H1 (cell line): ENCODE data around the gene CISD1. TPM values are rescaled to one million over a fixed set of nuclear protein-coding genes. Genes with fewer than 3 reads are reported as not detected.

Experiments
- CTCF ChIA-PET: fragments of 300-600 bp; sonication (Branson Sonifier 250); formaldehyde crosslinking; loops from one replicate; lab custom pipeline; 2021; ENCODE audit not compliant: partially characterized antibody; lab: Charles Lee
- POLR2A ChIA-PET: fragments of 300-600 bp; sonication (Branson Sonifier 250); formaldehyde crosslinking; loops from one replicate; lab custom pipeline; 2021; ENCODE audit warnings: inconsistent platforms; ENCODE audit not compliant: partially characterized antibody; lab: Charles Lee
- DNase-seq, 2 experiments: peaks; one replicate each; pipeline versions ENCODE4 v3.0.0 to v3.0.0-alpha.2; 2010 to 2022; ENCODE audit warnings: low spot score in 2 of 2, low read depth in 1 of 2, mixed read lengths in 1 of 2
- FAIRE-seq: peaks from 2 replicates; lab custom pipeline; 2011; peaks lifted over from hg19 to GRCh38; lab: Jason Lieb, UNC
- H2AFZ ChIP-seq: 2 replicates; pipeline ENCODE4 v1.8.1; 2012; ENCODE audit warnings: low read length, inconsistent platforms
- H2AK5ac ChIP-seq: 2 replicates; pipeline ENCODE4 v1.6.1; 2013; ENCODE audit warnings: low read depth, low read length
- H2BK120ac ChIP-seq: replicated peaks from 2 replicates; pipeline ENCODE3; 2013; ENCODE audit warnings: low read depth, low read length, inconsistent platforms
- H2BK12ac ChIP-seq: 2 replicates; pipeline ENCODE4 v1.6.1; 2013; ENCODE audit warnings: low read depth, low read length
- H2BK15ac ChIP-seq: 2 replicates; pipeline ENCODE4 v1.6.1; 2013; ENCODE audit warnings: low read length
- H2BK20ac ChIP-seq: 2 replicates; pipeline ENCODE4 v1.6.1; 2013; ENCODE audit warnings: low read length
- H2BK5ac ChIP-seq: 2 replicates; pipeline ENCODE4 v1.6.1; 2013; ENCODE audit warnings: low read depth, low read length
- H3K14ac ChIP-seq: 2 replicates; pipeline ENCODE4 v1.6.1; 2013; ENCODE audit warnings: inconsistent platforms; ENCODE audit not compliant: insufficient read length
- H3K18ac ChIP-seq: 2 replicates; pipeline ENCODE4 v1.6.1; 2013; ENCODE audit warnings: low read length; ENCODE audit errors: extremely low read depth
- H3K23ac ChIP-seq: 2 replicates; pipeline ENCODE4 v1.6.1; 2013; ENCODE audit warnings: inconsistent platforms; ENCODE audit not compliant: insufficient read length
- H3K23me2 ChIP-seq: 2 replicates; pipeline ENCODE4 v1.6.1; 2013; ENCODE audit warnings: low read depth, low read length
- H3K27ac ChIP-seq: 2 replicates; pipeline ENCODE4 v1.6.1; 2011; ENCODE audit warnings: low read depth, low read length, inconsistent platforms
- H3K27me3 ChIP-seq, 4 experiments: replicated peaks in 1 of 4; 1 replicate in 1 of 4; 2 replicates in 3 of 4; pipeline versions ENCODE4 v1.6.1 to v1.8.1; 2011 to 2013; ENCODE audit warnings: low read length in 3 of 4, mild to moderate bottlenecking in 3 of 4, inconsistent platforms in 2 of 4, mixed read lengths in 2 of 4, moderate library complexity in 1 of 4; ENCODE audit not compliant: control insufficient read depth in 3 of 4, insufficient read depth in 3 of 4; ENCODE audit errors: extremely low read depth in 1 of 4
- H3K36me3 ChIP-seq, 4 experiments: 2 replicates each; pipeline versions ENCODE4 v1.6.1 to v1.8.1; 2011 to 2013; ENCODE audit warnings: mild to moderate bottlenecking in 4 of 4, low read length in 3 of 4, moderate library complexity in 2 of 4, control low read depth in 1 of 4, inconsistent platforms in 1 of 4; ENCODE audit not compliant: insufficient read depth in 4 of 4, control insufficient read depth in 2 of 4
- H3K4ac ChIP-seq: replicated peaks from 2 replicates; pipeline ENCODE3; 2013; ENCODE audit warnings: low read length, low read depth, mixed read lengths, inconsistent platforms; ENCODE audit not compliant: insufficient read length
- H3K4me1 ChIP-seq, 4 experiments: replicated peaks in 1 of 4; 1 replicate in 1 of 4; 2 replicates in 3 of 4; pipeline versions ENCODE4 v1.6.1 to v1.8.1; 2011 to 2013; ENCODE audit warnings: low read length in 3 of 4, inconsistent platforms in 2 of 4, mixed read lengths in 1 of 4; ENCODE audit not compliant: insufficient read depth in 4 of 4, control insufficient read depth in 3 of 4
- H3K4me2 ChIP-seq, 2 experiments: 2 replicates each; pipeline versions ENCODE4 v1.6.1 to v1.8.1; 2011 to 2013; ENCODE audit warnings: low read depth in 2 of 2, low read length in 2 of 2, control low read depth in 1 of 2, inconsistent platforms in 1 of 2, mild to moderate bottlenecking in 1 of 2; ENCODE audit not compliant: insufficient read depth in 1 of 2
- H3K4me3 ChIP-seq, 4 experiments: fragments of 200-600, 300-600 bp in 1 of 4; sonication (generic), shearing (Covaris generic), sonication (Bioruptor Twin) in 1 of 4; 2 replicates each; pipeline versions ENCODE4 v1.5.1 to v1.8.1; 2011 to 2016; ENCODE audit warnings: low read length in 4 of 4, low read depth in 3 of 4, control low read depth in 2 of 4, inconsistent platforms in 2 of 4, mild to moderate bottlenecking in 2 of 4, mixed read lengths in 1 of 4, moderate library complexity in 1 of 4; ENCODE audit not compliant: insufficient read depth in 2 of 4; ENCODE audit errors: extremely low read depth in 1 of 4
- H3K56ac ChIP-seq: replicated peaks from 2 replicates; pipeline ENCODE3; 2013; ENCODE audit warnings: low read depth, mild to moderate bottlenecking, mixed read lengths, low read length, inconsistent platforms; ENCODE audit not compliant: insufficient read length
- H3K79me1 ChIP-seq: 2 replicates; pipeline ENCODE4 v1.6.1; 2013; ENCODE audit warnings: low read depth, low read length, control low read depth
- H3K79me2 ChIP-seq, 2 experiments: 2 replicates each; pipeline versions ENCODE4 v1.6.1 to v1.8.1; 2012 to 2013; ENCODE audit warnings: low read length in 2 of 2, mild to moderate bottlenecking in 2 of 2, inconsistent platforms in 1 of 2; ENCODE audit not compliant: insufficient read depth in 2 of 2, control insufficient read depth in 1 of 2
- H3K9ac ChIP-seq, 4 experiments: replicated peaks in 1 of 4; 1 replicate in 1 of 4; 2 replicates in 3 of 4; pipeline versions ENCODE4 v1.6.1 to v1.8.1; 2011 to 2013; ENCODE audit warnings: low read depth in 3 of 4, low read length in 3 of 4, control low read depth in 2 of 4, mild to moderate bottlenecking in 2 of 4, moderate library complexity in 2 of 4, inconsistent platforms in 1 of 4; ENCODE audit errors: extremely low read depth in 1 of 4
- H3K9me3 ChIP-seq, 2 experiments: 2 replicates each; pipeline versions ENCODE4 v1.6.1 to v1.8.1; 2012 to 2013; ENCODE audit warnings: mild to moderate bottlenecking in 2 of 2, moderate library complexity in 2 of 2, control low read depth in 1 of 2, inconsistent platforms in 1 of 2, low read depth in 1 of 2, low read length in 1 of 2, mixed read lengths in 1 of 2; ENCODE audit not compliant: insufficient read depth in 2 of 2
- H4K20me1 ChIP-seq, 2 experiments: replicated peaks in 1 of 2; 2 replicates each; pipeline versions ENCODE3 to v1.8.1; 2011 to 2013; ENCODE audit warnings: inconsistent platforms in 2 of 2, low read length in 2 of 2, mild to moderate bottlenecking in 1 of 2; ENCODE audit not compliant: insufficient read depth in 2 of 2, control insufficient read depth in 1 of 2
- H4K5ac ChIP-seq: 2 replicates; pipeline ENCODE4 v1.6.1; 2013; ENCODE audit warnings: low read length, low read depth, mixed read lengths, inconsistent platforms; ENCODE audit not compliant: insufficient read length
- H4K8ac ChIP-seq: 2 replicates; pipeline ENCODE4 v1.8.0; 2013; ENCODE audit warnings: mild to moderate bottlenecking, moderate library complexity, low read length, inconsistent platforms; ENCODE audit not compliant: insufficient read depth; ENCODE audit errors: extremely low read depth
- H4K91ac ChIP-seq: replicated peaks from 2 replicates; pipeline ENCODE3; 2013; ENCODE audit warnings: low read length, mixed read lengths, inconsistent platforms; ENCODE audit not compliant: insufficient read length
- CREB1 ChIP-seq: IDR thresholded peaks from 2 replicates; pipeline ENCODE4 v1.6.1; 2012; ENCODE audit warnings: inconsistent platforms
- JUND ChIP-seq: IDR thresholded peaks from 2 replicates; pipeline ENCODE4 v1.6.1; 2011; ENCODE audit warnings: mild to moderate bottlenecking, improper control_type of control experiment, low read length
- POLR2A ChIP-seq, 2 experiments: IDR thresholded peaks; 1 replicate in 1 of 2; 2 replicates in 1 of 2; pipeline ENCODE4 v1.6.1; 2011; ENCODE audit warnings: low read depth in 2 of 2, low read length in 2 of 2, mild to moderate bottlenecking in 2 of 2; ENCODE audit errors: control extremely low read depth in 1 of 2
- POU5F1 ChIP-seq: IDR thresholded peaks from 2 replicates; pipeline ENCODE4 v1.6.1; 2011; ENCODE audit warnings: low read depth, mild to moderate bottlenecking, low read length, moderate library complexity
- RAD21 ChIP-seq, 2 experiments: IDR thresholded peaks in 1 of 2; conservative IDR thresholded peaks in 1 of 2; 2 replicates each; pipeline ENCODE4 v1.6.1; 2011; ENCODE audit warnings: low read depth in 2 of 2, low read length in 2 of 2, improper control_type of control experiment in 1 of 2, inconsistent platforms in 1 of 2, mild to moderate bottlenecking in 1 of 2, moderate library complexity in 1 of 2
- RBBP5 ChIP-seq: IDR thresholded peaks from 2 replicates; pipeline ENCODE4 v1.7.1; 2012; ENCODE audit warnings: low read depth, mild to moderate bottlenecking, inconsistent platforms, low read length, moderate library complexity, borderline replicate concordance
- SIN3A ChIP-seq, 2 experiments: IDR thresholded peaks in 1 of 2; conservative IDR thresholded peaks in 1 of 2; 2 replicates each; pipeline ENCODE4 v1.6.1; 2011 to 2012; ENCODE audit warnings: low read length in 2 of 2, improper control_type of control experiment in 1 of 2, low read depth in 1 of 2, mild to moderate bottlenecking in 1 of 2
- SRF ChIP-seq: IDR thresholded peaks from 2 replicates; pipeline ENCODE4 v1.6.1; 2011; ENCODE audit warnings: mild to moderate bottlenecking, low read depth, low read length, moderate library complexity
- TAF1 ChIP-seq: IDR thresholded peaks from 2 replicates; pipeline ENCODE4 v1.6.1; 2011; ENCODE audit warnings: mild to moderate bottlenecking, low read depth, low read length
- TEAD4 ChIP-seq: IDR thresholded peaks from 2 replicates; pipeline ENCODE4 v1.6.1; 2012; ENCODE audit warnings: low read depth, low read length, inconsistent platforms, mixed read lengths
- WGBS, 2 experiments: shearing (Covaris generic) in 1 of 2; methylation state at CpG; one replicate each; pipeline versions ENCODE4 v1.1.6 to v1.1.7; 2013 to 2015; ENCODE audit warnings: low lambda C conversion rate in 2 of 2, mixed read lengths in 2 of 2, inconsistent platforms in 1 of 2, low coverage in 1 of 2, missing lambda C conversion rate in 1 of 2; ENCODE audit not compliant: insufficient replicate concordance in 2 of 2, insufficient coverage in 1 of 2, insufficient read length in 1 of 2; ENCODE audit errors: extremely low coverage in 1 of 2, missing lambda C conversion rate in 1 of 2; 5-methylcytosine and 5-hydroxymethylcytosine counted together
- polyA plus RNA-seq, 7 experiments: library from polyadenylated mRNA; depleted of rRNA in 3 of 7; stranded (reverse) in 5 of 7; unstranded in 2 of 7; fragments of >200 nt in 5 of 7; fragments of 200-250 nt in 2 of 7; gene quantifications; 1 replicate in 5 of 7; 2 replicates in 1 of 7; 4 replicates in 1 of 7; pipeline versions ENCODE4 v1.2.1 to v1.2.3, GENCODE V29; 2011 to 2013; ENCODE audit warnings: missing spikeins in 2 of 7, mixed read lengths in 2 of 7
- total RNA-seq: library from RNA; stranded (reverse); fragmentation: NEBNext Ultra II Directional; extraction: Animal tissue kit (Norgen Biotek cat#: 25700); gene quantifications from 2 replicates; pipeline ENCODE4 v1.2.1, GENCODE V29; 2021
- TF ChIP-seq, protein P1 (sequence below): IDR thresholded peaks from 2 replicates; pipeline ENCODE4 v1.6.1; 2012; ENCODE audit warnings: inconsistent platforms
- TF ChIP-seq, protein P2 (sequence below): IDR thresholded peaks from 2 replicates; pipeline ENCODE4 v1.6.1; 2011; ENCODE audit warnings: low read length, improper control_type of control experiment

CISD1 gene
- total and polyA plus RNA-seq, 2 of the 8 experiments (the other 6 are each of a cell fraction or from before 2014, with no cell fraction given): 22.6 to 43.2 TPM

GRCh38 chr10:58265249-58265648, 3.7 kb upstream of the CISD1 start:
- H4K5ac ChIP-seq: no peak overlapping the region
- H3K14ac ChIP-seq: no peak overlapping the region
- no peak overlapping the region for H2BK15ac ChIP-seq
- no peak overlapping the region for H2BK12ac ChIP-seq
- no peak overlapping the region for H3K9ac ChIP-seq
- H3K79me1 ChIP-seq: no peaks in the 10 kb centered on the region
- TF ChIP-seq SRF (no peak), JUND (no peak), TAF1 (no peak), CREB1 (no peak), TEAD4 (no peak), SIN3A (conservative IDR thresholded peaks at IDR 0.05 in 1 of 2, IDR thresholded peaks at IDR 0.05 in 1 of 2; ENCODE audit: low read depth in 1 of 2, low read length in 2 of 2) (no peak), RBBP5 (no peak), RAD21 (IDR thresholded peaks at IDR 0.05 in 1 of 2, conservative IDR thresholded peaks at IDR 0.05 in 1 of 2; ENCODE audit: low read depth in 2 of 2, low read length in 2 of 2) (no peak), POU5F1 (no peak), POLR2A (IDR thresholded peaks at IDR 0.05; ENCODE audit: control extremely low read depth in 1 of 2, low read depth in 2 of 2, low read length in 2 of 2) (no peak)
- TF ChIP-seq, protein P1, sequence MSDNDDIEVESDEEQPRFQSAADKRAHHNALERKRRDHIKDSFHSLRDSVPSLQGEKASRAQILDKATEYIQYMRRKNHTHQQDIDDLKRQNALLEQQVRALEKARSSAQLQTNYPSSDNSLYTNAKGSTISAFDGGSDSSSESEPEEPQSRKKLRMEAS: no peak
- TF ChIP-seq, protein P2, sequence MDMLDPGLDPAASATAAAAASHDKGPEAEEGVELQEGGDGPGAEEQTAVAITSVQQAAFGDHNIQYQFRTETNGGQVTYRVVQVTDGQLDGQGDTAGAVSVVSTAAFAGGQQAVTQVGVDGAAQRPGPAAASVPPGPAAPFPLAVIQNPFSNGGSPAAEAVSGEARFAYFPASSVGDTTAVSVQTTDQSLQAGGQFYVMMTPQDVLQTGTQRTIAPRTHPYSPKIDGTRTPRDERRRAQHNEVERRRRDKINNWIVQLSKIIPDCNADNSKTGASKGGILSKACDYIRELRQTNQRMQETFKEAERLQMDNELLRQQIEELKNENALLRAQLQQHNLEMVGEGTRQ: no peak
- no peak overlapping the region for H2BK120ac ChIP-seq
- no peak overlapping the region for H3K56ac ChIP-seq
- no peak overlapping the region for H2BK5ac ChIP-seq
- no peak overlapping the region for H3K23ac ChIP-seq
- H2AFZ ChIP-seq: no peak overlapping the region
- H3K27ac ChIP-seq: no peak overlapping the region
- H3K23me2 ChIP-seq: peaks cover 19% of the 10 kb centered on the region
- H4K20me1 ChIP-seq: no peaks in the 10 kb centered on the region
- POLR2A ChIA-PET: no interaction called here
- H4K8ac ChIP-seq: no peak overlapping the region
- H3K27me3 ChIP-seq: 0 out of 7 replicates have a peak, but pooled peaks cover 0 to 5% (median 1%) of the 10 kb centered on the region in 4 experiments
- H3K9me3 ChIP-seq: no peaks in the 10 kb centered on the region
- H3K79me2 ChIP-seq: peaks cover 0 to 57% of the 10 kb centered on the region in 2 experiments; a peak in 2 of 4 replicates
- H3K4me3 ChIP-seq: no peak overlapping the region; a peak in 1 of 8 replicates
- H2AK5ac ChIP-seq: no peak overlapping the region
- no peak overlapping the region for H2BK20ac ChIP-seq
- peak overlapping the region in 1 of 2 experiments; percentile 96; a peak in 1 of 4 replicates for H3K4me2 ChIP-seq
- H4K91ac ChIP-seq: no peak overlapping the region
- no peaks in the 10 kb centered on the region for H3K36me3 ChIP-seq
- DNase-seq (no peak), FAIRE-seq (no peak)
- H3K4me1 ChIP-seq: peaks cover 0 to 10% (median 1%) of the 10 kb centered on the region in 4 experiments; a peak in 3 of 7 replicates
- WGBS, 2 experiments: 59% methylated on average over 1 of the region's 1 CpG; no CpG with 5 or more reads in 1 of the 2 experiments
- CTCF ChIA-PET: interaction anchor here (1.0 kb wide), 1 partner anchor 34 kb away, joined by 3 read pairs; no protein-coding TSS in a partner anchor
- no peak overlapping the region for H3K18ac ChIP-seq
- no peak overlapping the region for H3K4ac ChIP-seq
